Measurements from ENCODE around the gene RENBP. TPM values are rescaled to one million over a fixed set of nuclear protein-coding genes. Genes with fewer than 3 reads are reported as not detected.

Gene RENBP
- total RNA-seq, 1 donor from 2014 or later: 18.9 TPM

DNA sequence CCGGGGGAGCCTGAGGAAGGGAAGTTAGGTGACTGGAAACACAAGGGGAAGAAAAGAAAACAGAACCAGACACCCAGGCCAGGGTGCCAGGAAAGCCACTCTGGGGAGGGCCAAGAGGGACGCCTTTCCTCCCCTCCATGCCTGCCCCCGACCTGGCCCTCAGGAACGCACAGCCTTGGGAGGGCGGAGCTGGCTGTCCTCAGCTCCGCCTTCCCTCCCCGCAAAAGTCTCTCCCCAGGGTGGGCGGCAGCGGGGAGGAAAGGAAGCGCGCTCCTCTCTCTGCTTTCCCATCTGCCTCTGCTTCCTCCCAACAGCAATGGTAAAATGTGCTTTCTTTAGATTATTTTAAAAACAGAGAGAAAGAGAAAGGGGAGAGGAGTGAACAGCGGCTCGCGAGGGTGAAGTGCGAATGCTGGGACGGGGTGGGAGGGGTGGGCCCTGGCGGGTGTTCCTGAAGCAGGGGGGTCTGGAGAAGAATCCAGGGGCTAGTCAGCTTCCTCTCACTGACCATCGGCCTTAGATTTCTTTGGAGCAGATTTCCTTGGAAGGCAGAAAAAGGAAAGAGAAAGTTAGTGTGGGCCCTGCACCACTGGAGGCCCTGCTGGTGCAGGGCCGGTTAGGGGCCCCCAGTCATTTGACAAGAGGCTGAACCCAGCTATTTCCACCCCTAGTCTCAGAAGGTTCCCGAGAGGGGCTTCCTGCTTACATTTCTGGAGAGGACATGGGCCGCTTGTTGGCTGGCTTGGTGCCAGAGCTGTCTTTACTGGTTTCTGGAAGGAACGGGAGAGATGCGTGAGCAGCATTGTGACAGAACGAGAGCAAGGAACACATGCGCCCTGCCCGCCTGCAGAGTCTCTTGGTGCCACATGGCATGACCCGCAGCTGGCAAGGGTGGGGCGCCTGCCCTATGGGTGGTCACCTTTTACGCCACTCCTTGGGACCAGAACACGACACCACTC is 4.7 kb upstream of the RENBP start:
- no peak for DNase-seq (ENCODE audit: extremely low spot score, unreplicated experiment)
- H3K9me3 Mint-ChIP-seq (ENCODE audit: unreplicated experiment): no peaks in the 10 kb centered on the region

DNA sequence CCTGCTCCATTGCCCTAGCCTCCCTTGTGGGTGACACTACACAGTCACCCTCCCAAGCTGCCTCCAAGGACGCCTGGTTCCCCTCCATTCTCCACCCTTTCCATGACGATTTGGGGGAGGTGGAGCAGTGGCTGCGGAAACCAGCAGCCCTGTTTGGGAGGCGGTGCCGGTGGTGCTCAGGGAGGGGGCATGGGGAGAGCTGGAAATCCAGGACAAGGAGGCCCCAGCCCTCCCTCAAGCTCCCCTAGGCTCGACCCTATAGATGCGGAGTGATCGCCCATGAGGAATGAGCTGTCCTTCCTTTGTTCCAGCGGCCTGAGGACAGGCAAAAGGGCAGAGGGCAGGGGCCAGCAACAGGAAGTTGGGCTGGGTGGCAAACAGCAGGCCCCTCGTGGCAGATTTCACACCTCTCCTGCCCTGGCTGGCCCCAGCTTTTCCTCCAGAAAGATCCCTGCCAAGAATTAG is 3.6 kb upstream of the RENBP start:
- H3K27ac Mint-ChIP-seq (ENCODE audit: unreplicated experiment): no peak overlapping the region
- H3K27me3 Mint-ChIP-seq (ENCODE audit: unreplicated experiment): no peaks in the 10 kb centered on the region
- no peak for DNase-seq (ENCODE audit: extremely low spot score, unreplicated experiment)
- no peak for TF ChIP-seq CTCF (IDR thresholded peaks at IDR 0.05)
- H3K4me1 Mint-ChIP-seq (ENCODE audit: unreplicated experiment): peaks cover 10% of the 10 kb centered on the region
- no peaks in the 10 kb centered on the region for H3K9me3 Mint-ChIP-seq (ENCODE audit: unreplicated experiment)
- no peak overlapping the region for H3K4me3 Mint-ChIP-seq (ENCODE audit: unreplicated experiment)
- H3K36me3 Mint-ChIP-seq (ENCODE audit: unreplicated experiment): peaks cover 23% of the 10 kb centered on the region

More for the DNA sequence above, 4.7 kb upstream of the RENBP start:
- Mint-ChIP-seq H3K27me3 (ENCODE audit: unreplicated experiment) (no peaks in the 10 kb centered on the region), H3K36me3 (ENCODE audit: unreplicated experiment) (peaks cover 25% of the 10 kb centered on the region), H3K27ac (ENCODE audit: unreplicated experiment) (no peak overlapping the region), H3K4me1 (ENCODE audit: unreplicated experiment) (peaks cover 13% of the 10 kb centered on the region), H3K4me3 (ENCODE audit: unreplicated experiment) (no peak overlapping the region)
- TF ChIP-seq CTCF (IDR thresholded peaks at IDR 0.05): no peak

DNA sequence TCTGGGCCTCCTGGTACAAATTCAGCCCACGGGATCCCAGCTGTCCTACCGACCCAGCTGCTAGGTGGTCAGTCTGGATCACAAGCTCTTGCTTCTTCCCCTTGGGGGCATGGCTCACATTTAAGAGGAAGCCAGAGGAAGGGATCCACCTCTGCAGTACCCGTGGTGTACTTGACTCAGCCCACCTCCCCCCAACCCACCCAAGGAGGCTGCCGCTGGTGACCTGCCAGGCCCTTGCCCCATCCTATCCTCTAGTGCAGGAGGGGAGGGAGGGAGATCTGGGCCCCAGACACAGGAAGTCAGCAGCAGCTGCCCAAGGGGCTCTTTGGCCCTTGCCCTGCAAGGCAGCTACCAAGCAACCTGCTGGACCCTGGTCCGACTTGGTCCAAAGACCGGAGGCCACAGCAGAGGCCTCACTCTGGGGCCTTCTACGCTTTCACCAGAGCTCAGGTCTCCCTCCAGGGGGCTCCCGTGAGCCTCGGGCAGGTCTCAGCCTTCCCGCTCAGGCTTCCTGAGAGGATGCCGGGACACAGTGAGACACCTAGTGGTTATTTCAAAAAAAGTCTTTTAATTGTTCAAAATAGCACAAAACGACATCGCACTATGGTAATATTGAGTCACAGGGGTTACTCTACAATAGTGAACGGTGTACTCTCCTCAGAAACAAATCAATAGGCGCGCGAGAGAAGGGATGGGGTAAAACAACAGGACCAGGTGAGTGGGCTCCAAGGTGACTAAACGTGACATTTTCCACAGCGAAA is 2.7 kb upstream of the RENBP start:
- DNase-seq (ENCODE audit: extremely low spot score, unreplicated experiment): peak; percentile 93
- peak; percentile 93 for TF ChIP-seq CTCF (IDR thresholded peaks at IDR 0.05)
- Mint-ChIP-seq H3K27ac (ENCODE audit: unreplicated experiment) (no peak overlapping the region), H3K27me3 (ENCODE audit: unreplicated experiment) (no peaks in the 10 kb centered on the region), H3K4me3 (ENCODE audit: unreplicated experiment) (no peak overlapping the region), H3K9me3 (ENCODE audit: unreplicated experiment) (no peaks in the 10 kb centered on the region), H3K36me3 (ENCODE audit: unreplicated experiment) (peaks cover 23% of the 10 kb centered on the region), H3K4me1 (ENCODE audit: unreplicated experiment) (peaks cover 11% of the 10 kb centered on the region)

DNA sequence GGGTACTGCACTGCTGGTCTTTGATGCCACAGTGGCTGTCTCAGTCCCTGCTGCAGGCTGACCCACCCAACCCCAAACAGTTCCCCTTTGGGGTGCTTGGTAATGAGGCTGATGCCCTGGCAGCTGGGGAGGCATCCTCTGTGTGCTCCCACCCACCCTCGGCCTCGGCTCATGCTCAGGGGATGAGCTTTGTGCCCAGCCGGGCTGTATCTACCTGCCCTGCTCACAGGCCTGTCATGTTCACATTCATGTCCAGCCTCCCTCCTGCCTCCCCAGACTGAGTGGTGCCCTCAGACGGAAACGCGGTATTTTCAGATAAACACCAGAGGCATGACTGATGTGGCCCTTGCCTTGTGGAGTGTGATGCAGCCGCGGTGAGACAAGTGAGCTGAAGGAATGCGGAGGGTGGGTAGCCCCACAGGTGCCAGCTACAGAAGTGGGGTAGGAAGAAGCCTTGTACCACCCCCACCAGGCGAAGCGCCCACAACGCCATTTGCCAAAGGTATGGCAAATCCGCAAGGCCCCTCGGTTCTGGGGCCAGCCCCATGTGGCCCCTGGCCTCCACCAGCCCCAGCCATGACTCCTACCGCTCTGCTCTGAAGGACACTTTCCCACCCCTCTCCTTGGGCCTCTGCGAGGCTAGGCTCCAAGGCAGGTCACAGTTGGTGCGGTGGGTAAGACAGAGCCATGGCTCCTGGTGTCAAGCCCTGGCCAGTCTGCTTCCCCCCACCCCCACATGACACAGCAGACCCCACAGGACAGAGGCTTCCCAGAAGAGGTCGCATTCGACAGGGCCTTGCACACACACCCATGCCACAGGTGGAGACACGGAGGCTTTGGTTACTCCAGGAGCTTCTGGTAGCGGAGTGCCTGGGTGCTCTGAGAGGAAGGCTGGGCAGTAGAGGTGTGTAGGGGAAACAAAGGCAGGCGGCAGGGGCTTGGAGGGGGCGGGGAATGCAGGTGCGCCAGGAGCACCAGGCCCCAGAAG is 1.8 kb upstream of the RENBP start:
- peaks cover 13% of the 10 kb centered on the region for H3K4me1 Mint-ChIP-seq (ENCODE audit: unreplicated experiment)
- no peak for TF ChIP-seq CTCF (IDR thresholded peaks at IDR 0.05)
- no peaks in the 10 kb centered on the region for H3K9me3 Mint-ChIP-seq (ENCODE audit: unreplicated experiment)
- H3K27me3 Mint-ChIP-seq (ENCODE audit: unreplicated experiment): no peaks in the 10 kb centered on the region
- H3K27ac Mint-ChIP-seq (ENCODE audit: unreplicated experiment): no peak overlapping the region
- H3K36me3 Mint-ChIP-seq (ENCODE audit: unreplicated experiment): peaks cover 19% of the 10 kb centered on the region
- H3K4me3 Mint-ChIP-seq (ENCODE audit: unreplicated experiment): no peak overlapping the region
- no peak for DNase-seq (ENCODE audit: extremely low spot score, unreplicated experiment)

All from osteocyte (in vitro differentiated cells).